T-helper 2 cell treated with Interferon-gamma antibody and Interleukin-4, amounts not matched to agents 5 μg/mL and 100 μg/mL, for 36 hours (primary cell): ENCODE results near the gene COL21A1.

ENCODE experiments used
- DNase-seq: peaks from one replicate; pipeline ENCODE4 v3.0.0; 2021; ENCODE audit warnings: low spot score
- H3K27ac Mint-ChIP-seq: one replicate; pipeline ENCODE4 v1.8.0; 2021; ENCODE audit warnings: mild to moderate bottlenecking, mixed read lengths
- H3K27me3 Mint-ChIP-seq: one replicate; pipeline ENCODE4 v1.8.0; 2021; ENCODE audit warnings: low read depth, mixed read lengths
- H3K36me3 Mint-ChIP-seq: one replicate; pipeline ENCODE4 v1.8.0; 2021; ENCODE audit warnings: low read depth, mixed read lengths
- H3K4me1 Mint-ChIP-seq: one replicate; pipeline ENCODE4 v1.8.0; 2021; ENCODE audit warnings: low read depth, mixed read lengths
- H3K4me3 Mint-ChIP-seq: one replicate; pipeline ENCODE4 v1.8.0; 2022; ENCODE audit warnings: mild to moderate bottlenecking, moderate library complexity, mixed read lengths
- H3K9me3 Mint-ChIP-seq: one replicate; pipeline ENCODE4 v1.8.0; 2021; ENCODE audit warnings: mixed read lengths

COL21A1 gene

GRCh38 chr6:56238352-56238751 is 9.0 kb downstream of the COL21A1 start:
- H3K36me3 Mint-ChIP-seq: no peaks in the 10 kb centered on the region
- no peak overlapping the region for H3K4me3 Mint-ChIP-seq
- no peaks in the 10 kb centered on the region for H3K9me3 Mint-ChIP-seq
- no peaks in the 10 kb centered on the region for H3K4me1 Mint-ChIP-seq
- H3K27ac Mint-ChIP-seq: no peak overlapping the region
- DNase-seq: no peak
- no peaks in the 10 kb centered on the region for H3K27me3 Mint-ChIP-seq

- Mint-ChIP-seq H3K9me3 (no peaks in the 10 kb centered on the region), H3K36me3 (no peaks in the 10 kb centered on the region), H3K4me3 (no peak overlapping the region), H3K27ac (no peak overlapping the region), H3K4me1 (no peaks in the 10 kb centered on the region), H3K27me3 (no peaks in the 10 kb centered on the region)
- no peak for DNase-seq
These were observed 12.1 kb downstream of the COL21A1 start for GRCh38 chr6:56235245-56235644.

- H3K9me3 Mint-ChIP-seq: no peaks in the 10 kb centered on the region
- no peak overlapping the region for H3K27ac Mint-ChIP-seq
- no peaks in the 10 kb centered on the region for H3K36me3 Mint-ChIP-seq
- no peak overlapping the region for H3K4me3 Mint-ChIP-seq
- H3K4me1 Mint-ChIP-seq: no peaks in the 10 kb centered on the region
- no peaks in the 10 kb centered on the region for H3K27me3 Mint-ChIP-seq
- DNase-seq: no peak
These were observed 14.9 kb downstream of the COL21A1 start for GRCh38 chr6:56232436-56232835.

GRCh38 chr6:56231827-56232226 is 15.6 kb downstream of the COL21A1 start:
- H3K36me3 Mint-ChIP-seq: no peaks in the 10 kb centered on the region
- no peak overlapping the region for H3K4me3 Mint-ChIP-seq
- no peaks in the 10 kb centered on the region for H3K4me1 Mint-ChIP-seq
- no peak for DNase-seq
- H3K9me3 Mint-ChIP-seq: no peaks in the 10 kb centered on the region
- no peak overlapping the region for H3K27ac Mint-ChIP-seq
- H3K27me3 Mint-ChIP-seq: no peaks in the 10 kb centered on the region

GRCh38 chr6:56230976-56231566 is 16.3 kb downstream of the COL21A1 start:
- H3K4me1 Mint-ChIP-seq: no peaks in the 10 kb centered on the region
- no peak overlapping the region for H3K27ac Mint-ChIP-seq
- no peak for DNase-seq
- no peak overlapping the region for H3K4me3 Mint-ChIP-seq
- H3K9me3 Mint-ChIP-seq: no peaks in the 10 kb centered on the region
- H3K36me3 Mint-ChIP-seq: no peaks in the 10 kb centered on the region
- H3K27me3 Mint-ChIP-seq: no peaks in the 10 kb centered on the region

- Mint-ChIP-seq H3K36me3 (no peaks in the 10 kb centered on the region), H3K4me1 (no peaks in the 10 kb centered on the region), H3K27me3 (no peaks in the 10 kb centered on the region)
These were observed 20.1 kb downstream of the COL21A1 start for GRCh38 chr6:56227071-56227879.

GRCh38 chr6:56223995-56224394 is 23.4 kb downstream of the COL21A1 start:
- Mint-ChIP-seq H3K4me3 (no peak overlapping the region), H3K27me3 (no peaks in the 10 kb centered on the region)
- DNase-seq: no peak

More at GRCh38 chr6:56227071-56227879, 20.1 kb downstream of the COL21A1 start:
- Mint-ChIP-seq H3K9me3 (no peaks in the 10 kb centered on the region), H3K4me3 (no peak overlapping the region), H3K27ac (no peak overlapping the region)
- DNase-seq: no peak

GRCh38 chr6:56222499-56222898 is 24.9 kb downstream of the COL21A1 start:
- no peaks in the 10 kb centered on the region for H3K9me3 Mint-ChIP-seq
- H3K4me3 Mint-ChIP-seq: no peak overlapping the region
- no peaks in the 10 kb centered on the region for H3K27me3 Mint-ChIP-seq
- H3K36me3 Mint-ChIP-seq: no peaks in the 10 kb centered on the region
- H3K27ac Mint-ChIP-seq: no peak overlapping the region
- no peak for DNase-seq
- H3K4me1 Mint-ChIP-seq: no peaks in the 10 kb centered on the region

More at GRCh38 chr6:56223995-56224394, 23.4 kb downstream of the COL21A1 start:
- Mint-ChIP-seq H3K9me3 (no peaks in the 10 kb centered on the region), H3K27ac (no peak overlapping the region), H3K4me1 (no peaks in the 10 kb centered on the region), H3K36me3 (no peaks in the 10 kb centered on the region)

- Mint-ChIP-seq H3K36me3 (no peaks in the 10 kb centered on the region), H3K27me3 (no peaks in the 10 kb centered on the region), H3K9me3 (no peaks in the 10 kb centered on the region), H3K4me3 (no peak overlapping the region), H3K4me1 (no peaks in the 10 kb centered on the region), H3K27ac (no peak overlapping the region)
- DNase-seq: no peak
These were observed 27.3 kb downstream of the COL21A1 start for GRCh38 chr6:56220078-56220477.

GRCh38 chr6:56214703-56215101 is 32.7 kb downstream of the COL21A1 start:
- Mint-ChIP-seq H3K4me1 (no peaks in the 10 kb centered on the region), H3K36me3 (no peaks in the 10 kb centered on the region), H3K27ac (no peak overlapping the region), H3K27me3 (no peaks in the 10 kb centered on the region), H3K9me3 (no peaks in the 10 kb centered on the region), H3K4me3 (no peak overlapping the region)
- DNase-seq: no peak

GRCh38 chr6:56214041-56214702 is 33.2 kb downstream of the COL21A1 start:
- Mint-ChIP-seq H3K36me3 (no peaks in the 10 kb centered on the region), H3K4me3 (no peak overlapping the region), H3K9me3 (no peaks in the 10 kb centered on the region), H3K27ac (no peak overlapping the region), H3K27me3 (no peaks in the 10 kb centered on the region), H3K4me1 (no peaks in the 10 kb centered on the region)
- no peak for DNase-seq

GRCh38 chr6:56211724-56212123 is 35.7 kb downstream of the COL21A1 start:
- Mint-ChIP-seq H3K4me1 (no peaks in the 10 kb centered on the region), H3K4me3 (no peak overlapping the region), H3K27me3 (no peaks in the 10 kb centered on the region), H3K27ac (no peak overlapping the region), H3K36me3 (no peaks in the 10 kb centered on the region), H3K9me3 (no peaks in the 10 kb centered on the region)
- no peak for DNase-seq

GRCh38 chr6:56204134-56204533 is 43.2 kb downstream of the COL21A1 start:
- DNase-seq: no peak
- Mint-ChIP-seq H3K4me1 (no peaks in the 10 kb centered on the region), H3K36me3 (no peaks in the 10 kb centered on the region), H3K27me3 (no peaks in the 10 kb centered on the region), H3K27ac (no peak overlapping the region), H3K9me3 (peaks cover 24% of the 10 kb centered on the region), H3K4me3 (no peak overlapping the region)

- H3K27me3 Mint-ChIP-seq: no peaks in the 10 kb centered on the region
- no peaks in the 10 kb centered on the region for H3K4me1 Mint-ChIP-seq
- DNase-seq: no peak
- H3K4me3 Mint-ChIP-seq: no peak overlapping the region
- H3K27ac Mint-ChIP-seq: no peak overlapping the region
- peaks cover 27% of the 10 kb centered on the region for H3K9me3 Mint-ChIP-seq
- no peaks in the 10 kb centered on the region for H3K36me3 Mint-ChIP-seq
These were observed 47.4 kb downstream of the COL21A1 start for GRCh38 chr6:56199956-56200355.
